SJCRH30 (cell line): ENCODE measurements around the gene ALDH1L2. TPM values are rescaled to one million over a fixed set of nuclear protein-coding genes. Genes with fewer than 3 reads are reported as not detected.

ENCODE experiments used
- DNase-seq, 2 experiments: peaks; one replicate each; pipeline ENCODE4 v3.0.0-alpha.2; 2015 to 2020
- H3K27ac ChIP-seq: fragments of 250-450 bp; sonication (Bioruptor Pico); 2 replicates; pipeline ENCODE4 v1.5.1; 2020; ENCODE audit warnings: mild to moderate bottlenecking, moderate library complexity
- H3K27me3 ChIP-seq: fragments of 250-450 bp; sonication (Bioruptor Pico); 2 replicates; pipeline ENCODE4 v1.5.1; 2020; ENCODE audit warnings: mild to moderate bottlenecking, moderate library complexity
- H3K36me3 ChIP-seq: fragments of 250-450 bp; sonication (Bioruptor Pico); 2 replicates; pipeline ENCODE4 v1.5.1; 2020; ENCODE audit warnings: mild to moderate bottlenecking, moderate library complexity
- H3K4me1 ChIP-seq: fragments of 250-450 bp; sonication (Bioruptor Pico); 2 replicates; pipeline ENCODE4 v1.5.1; 2020; ENCODE audit warnings: mild to moderate bottlenecking, moderate library complexity
- H3K4me3 ChIP-seq: fragments of 250-450 bp; sonication (Bioruptor Pico); 2 replicates; pipeline ENCODE4 v1.5.1; 2020; ENCODE audit warnings: mild to moderate bottlenecking, moderate library complexity
- H3K9me3 ChIP-seq: fragments of 250-450 bp; sonication (Bioruptor Pico); replicated peaks from 2 replicates; pipeline ENCODE4 v1.5.1; 2020; ENCODE audit warnings: mild to moderate bottlenecking, moderate library complexity
- total RNA-seq: library from RNA; depleted of rRNA; stranded (reverse); fragments of >200 nt; shearing (Covaris generic); gene quantifications from 2 replicates; pipeline ENCODE4 v1.2.3, GENCODE V29; 2014; rRNA removed

ALDH1L2 gene
- 0.45 and 0.48 TPM in 2 replicates for total RNA-seq

DNA sequence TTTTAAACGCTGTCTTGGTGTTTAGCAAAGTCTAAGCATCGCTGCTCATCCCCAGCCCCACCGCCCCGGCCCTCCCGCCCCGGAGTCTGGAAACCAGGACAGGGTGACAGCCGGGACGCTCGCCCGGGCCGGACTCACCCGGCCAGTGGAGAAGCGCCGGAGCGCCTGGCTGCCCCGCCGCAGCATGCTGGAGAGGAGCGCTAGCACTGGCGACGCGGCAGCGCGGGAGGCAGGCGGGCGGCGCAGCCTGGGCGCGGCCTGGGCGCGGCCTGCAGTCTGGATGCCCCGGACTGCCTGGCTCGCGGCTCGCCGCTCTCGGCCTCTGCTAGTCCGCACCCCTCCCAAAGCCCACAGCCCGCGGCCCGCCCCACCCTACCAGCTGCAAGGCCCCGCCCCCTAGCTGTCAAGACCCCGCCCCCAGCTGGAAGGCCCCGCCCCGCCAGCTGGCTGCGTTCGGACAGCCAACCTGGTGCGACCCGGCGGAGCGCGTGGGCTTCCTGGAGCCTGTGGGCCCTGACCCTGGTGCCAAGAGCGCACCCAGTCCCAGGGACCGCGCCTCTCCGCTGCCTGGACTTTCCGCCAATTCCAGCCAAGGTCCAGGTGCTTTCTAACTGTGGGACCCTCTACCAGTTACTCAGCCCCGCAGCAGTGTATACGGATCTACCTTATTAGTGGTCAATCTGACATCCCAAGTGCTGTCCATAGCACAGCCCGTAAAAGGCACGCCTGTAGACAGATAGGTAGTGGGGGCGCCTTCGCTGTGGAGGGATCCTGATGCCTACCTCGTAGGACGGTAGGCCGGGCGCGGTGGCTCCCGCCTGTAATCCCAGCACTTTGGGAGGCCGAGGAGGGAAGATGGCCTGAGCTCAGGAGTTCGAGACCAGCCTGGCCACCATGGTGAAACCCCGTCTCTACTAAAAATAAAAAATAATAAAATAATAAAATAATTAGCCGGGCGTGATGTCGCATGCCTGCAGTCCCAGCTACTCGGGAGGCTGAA is at the start of gene ALDH1L2:
ALDH1L2 (minus strand) TSS at position 208 of the 1,000 bp plus-strand sequence; CDS start at position 186, 22 bp downstream.
- no peaks in the 10 kb centered on the region for H3K9me3 ChIP-seq
- peak within 1 kb of the TSS; percentile 42 for H3K4me3 ChIP-seq
- peak; percentile 34 to 47 for DNase-seq
- H3K27me3 ChIP-seq, result no peaks in the 10 kb centered on the region
- no peaks in the 10 kb centered on the region for H3K4me1 ChIP-seq
- H3K36me3 ChIP-seq, result no peaks in the 10 kb centered on the region
- H3K27ac ChIP-seq, result no peak within 1 kb of the TSS

DNA sequence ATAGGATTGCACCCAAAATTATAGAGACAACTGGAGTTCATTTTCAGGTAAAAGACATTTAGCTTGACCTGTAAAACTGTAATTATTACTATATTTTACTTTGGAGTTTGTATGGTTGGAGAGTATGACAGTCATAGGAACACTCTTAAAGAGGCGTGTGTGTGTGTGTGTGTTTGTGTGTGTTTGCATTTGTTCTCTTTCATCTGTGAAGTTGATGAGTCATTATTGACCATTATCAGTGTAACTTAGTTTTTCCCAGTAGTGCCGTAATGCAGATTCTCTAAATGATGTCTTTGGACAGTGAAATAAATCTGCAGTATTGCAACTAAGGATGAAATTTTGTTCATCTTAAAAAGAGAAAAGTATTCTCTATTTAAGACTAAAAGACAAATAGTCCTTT is 36.3 kb upstream of the ALDH1L2 start:
- DNase-seq, result no peak
- peaks cover 61% of the 10 kb centered on the region for H3K36me3 ChIP-seq

DNA sequence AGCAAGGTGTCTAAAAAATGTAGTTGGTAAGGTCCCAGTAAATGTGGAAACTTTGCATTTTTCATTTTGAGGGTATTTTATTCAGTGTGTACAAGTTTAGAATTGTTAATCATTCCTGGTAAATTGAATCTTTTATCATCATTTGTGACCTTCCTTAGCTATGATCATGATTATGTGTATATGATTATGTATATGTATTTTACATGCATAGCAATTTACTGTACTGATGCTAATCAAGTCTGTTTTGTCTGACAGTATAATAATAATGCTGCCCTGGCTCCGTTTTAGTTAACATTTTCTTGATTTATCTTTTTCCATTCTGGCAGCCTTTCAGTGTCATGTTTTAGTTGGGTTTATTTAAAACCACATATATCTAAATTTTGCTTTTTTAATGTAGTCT is 32.7 kb upstream of the ALDH1L2 start:
- peaks cover 59% of the 10 kb centered on the region for H3K36me3 ChIP-seq
- H3K4me3 ChIP-seq, result no peak overlapping the region
- DNase-seq, result no peak
- H3K9me3 ChIP-seq, result no peaks in the 10 kb centered on the region
- H3K4me1 ChIP-seq, result no peaks in the 10 kb centered on the region
- H3K27ac ChIP-seq, result no peak overlapping the region
- H3K27me3 ChIP-seq, result no peaks in the 10 kb centered on the region

More for the DNA sequence above, 36.3 kb upstream of the ALDH1L2 start:
- no peak overlapping the region for H3K4me3 ChIP-seq
- H3K9me3 ChIP-seq, result no peaks in the 10 kb centered on the region
- no peak overlapping the region for H3K27ac ChIP-seq
- no peaks in the 10 kb centered on the region for H3K4me1 ChIP-seq
- H3K27me3 ChIP-seq, result no peaks in the 10 kb centered on the region

DNA sequence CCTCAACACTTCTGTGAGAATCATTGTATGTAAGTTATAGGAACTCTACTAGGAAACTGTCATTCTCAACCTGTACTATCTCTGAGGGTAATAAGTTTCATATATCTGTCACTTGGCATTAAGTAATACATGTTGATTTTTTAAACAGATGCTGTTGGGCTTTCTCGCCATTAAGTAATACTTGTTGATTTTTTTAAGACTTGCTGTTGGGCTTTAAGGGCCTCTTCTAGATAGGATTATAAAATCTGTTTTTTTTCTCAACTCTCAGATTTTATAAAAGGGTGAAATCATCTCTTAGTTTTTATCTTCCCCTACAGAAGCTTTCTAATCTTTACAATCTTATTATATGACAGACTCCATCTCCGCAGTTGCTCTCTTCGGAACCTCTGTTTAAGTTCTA is 28.8 kb upstream of the ALDH1L2 start:
- Histone ChIP-seq H3K9me3 (no peaks in the 10 kb centered on the region), H3K27me3 (no peaks in the 10 kb centered on the region), H3K4me1 (no peaks in the 10 kb centered on the region; the same call in 1 of the 2 replicates), H3K4me3 (no peak overlapping the region), H3K27ac (no peak overlapping the region), H3K36me3 (peaks cover 39% of the 10 kb centered on the region)
- DNase-seq, result no peak

DNA sequence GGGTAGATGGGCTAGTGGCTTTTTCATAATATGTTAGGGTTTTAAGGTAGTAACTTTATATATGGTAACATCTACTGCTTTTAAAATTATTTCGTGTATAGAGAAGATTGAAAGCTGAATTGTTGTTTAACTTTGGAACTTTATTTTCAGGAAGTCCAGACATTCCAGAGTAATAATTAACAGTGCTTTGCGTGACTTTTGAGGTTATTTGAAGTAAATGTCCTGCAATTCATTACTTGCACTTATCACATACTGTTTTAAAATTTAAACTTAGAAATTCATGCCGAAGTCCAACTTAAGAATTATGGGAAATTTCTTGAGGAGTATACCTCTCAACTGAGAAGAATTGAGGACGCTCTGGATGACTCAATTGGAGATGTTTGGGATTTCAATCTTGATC is 26.6 kb upstream of the ALDH1L2 start:
- no peak for DNase-seq
- Histone ChIP-seq H3K9me3 (no peaks in the 10 kb centered on the region), H3K4me1 (peaks cover 3% of the 10 kb centered on the region; the same call in 1 of the 2 replicates), H3K4me3 (no peak overlapping the region), H3K27ac (no peak overlapping the region), H3K36me3 (peaks cover 28% of the 10 kb centered on the region), H3K27me3 (no peaks in the 10 kb centered on the region)

DNA sequence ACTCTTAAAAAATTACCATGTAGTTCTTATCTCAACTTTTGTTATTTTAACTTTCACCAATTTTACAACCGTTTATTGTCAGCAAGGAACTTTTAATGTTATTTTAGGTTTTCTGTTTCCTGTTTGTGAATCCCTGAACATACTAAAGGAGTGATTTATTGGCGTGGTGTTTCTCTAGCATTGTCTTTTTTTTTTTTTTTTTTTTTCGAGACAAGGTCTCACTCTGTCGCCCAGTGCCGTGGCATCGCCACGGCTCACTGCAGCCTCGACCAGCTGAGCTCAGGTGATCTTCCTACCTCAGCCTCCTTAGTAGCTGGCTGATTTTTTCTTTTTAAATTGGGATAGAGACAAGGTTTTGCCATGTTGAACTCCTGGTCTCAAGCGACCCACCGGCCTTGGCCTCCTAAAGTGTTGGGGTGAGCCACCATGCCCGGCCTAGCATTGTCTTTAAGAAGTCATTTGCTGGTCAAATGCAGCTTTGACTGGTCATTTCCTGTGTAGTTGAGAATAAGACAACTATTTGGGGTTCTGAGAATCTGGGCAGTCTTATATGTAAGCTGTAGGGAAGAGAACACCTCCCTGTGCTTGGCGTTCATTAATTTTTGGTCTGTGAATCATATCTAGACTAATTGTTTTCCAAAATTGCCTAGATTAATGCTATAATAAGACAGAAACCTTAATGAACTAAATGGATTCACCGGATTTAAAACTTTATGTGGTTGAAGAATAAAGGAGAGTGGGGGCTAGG is 25.4 kb upstream of the ALDH1L2 start:
- H3K27ac ChIP-seq, result no peak overlapping the region
- peaks cover 17% of the 10 kb centered on the region for H3K36me3 ChIP-seq
- no peak for DNase-seq
- no peaks in the 10 kb centered on the region for H3K27me3 ChIP-seq
- peaks cover 3% of the 10 kb centered on the region; the same call in 1 of the 2 replicates for H3K4me1 ChIP-seq
- no peaks in the 10 kb centered on the region for H3K9me3 ChIP-seq
- no peak overlapping the region; the same call in 1 of the 2 replicates for H3K4me3 ChIP-seq

DNA sequence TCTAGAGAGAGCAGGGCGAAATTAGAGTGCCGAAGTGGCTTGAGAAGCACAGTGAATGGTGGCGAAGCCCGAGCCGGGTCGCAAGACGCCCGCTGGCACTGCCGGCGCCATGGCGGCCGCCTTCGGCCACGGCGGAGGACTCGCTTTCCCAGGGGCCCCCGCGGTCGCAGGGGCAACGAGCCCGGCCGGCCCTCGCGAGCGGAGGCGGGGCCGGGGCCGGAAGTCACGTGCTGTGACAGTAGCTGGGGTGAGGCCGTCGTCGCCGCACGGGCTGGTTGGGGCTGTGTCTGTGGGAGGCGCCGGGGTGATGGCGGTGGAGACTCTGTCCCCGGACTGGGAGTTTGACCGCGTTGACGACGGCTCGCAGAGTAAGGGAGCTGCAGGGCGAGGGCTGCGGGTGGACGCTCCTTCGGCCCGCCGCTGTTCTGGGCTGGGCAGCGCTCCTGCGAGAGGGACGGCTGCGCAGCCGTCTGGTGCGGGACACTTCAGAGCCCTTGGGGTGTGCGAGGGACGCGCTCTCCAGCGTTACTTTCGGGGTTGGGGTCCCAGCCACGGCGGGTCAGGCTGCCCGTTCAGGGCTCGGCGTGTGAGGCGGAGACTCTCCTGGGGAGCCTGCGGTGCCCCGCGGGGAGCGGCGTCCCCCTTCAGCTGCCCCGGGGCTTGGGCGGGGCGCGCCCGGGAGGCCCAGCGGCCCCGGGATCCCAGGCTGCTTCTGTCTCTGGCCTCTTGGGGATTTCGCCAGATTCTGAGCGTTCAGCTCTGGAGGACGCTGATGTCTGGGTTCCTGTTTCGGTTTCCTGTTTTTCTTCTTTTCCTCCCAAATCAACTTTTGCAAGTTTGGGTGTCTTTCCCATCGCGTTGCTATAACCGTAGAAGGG is 23.5 kb upstream of the ALDH1L2 start, which contains the start of gene WASHC4:
WASHC4 (plus strand) TSS at position 238 of the 878 bp plus-strand sequence; CDS start at position 308, 70 bp downstream.
- DNase-seq, result peak; percentile 92
- peak within 1 kb of the TSS; percentile 90 for H3K4me3 ChIP-seq
- no peaks in the 10 kb centered on the region for H3K27me3 ChIP-seq
- peaks cover 13% of the 10 kb centered on the region for H3K36me3 ChIP-seq
- peak within 1 kb of the TSS; percentile 73 for H3K27ac ChIP-seq
- no peaks in the 10 kb centered on the region for H3K9me3 ChIP-seq
- H3K4me1 ChIP-seq, result peaks cover 3% of the 10 kb centered on the region; the same call in 1 of the 2 replicates

DNA sequence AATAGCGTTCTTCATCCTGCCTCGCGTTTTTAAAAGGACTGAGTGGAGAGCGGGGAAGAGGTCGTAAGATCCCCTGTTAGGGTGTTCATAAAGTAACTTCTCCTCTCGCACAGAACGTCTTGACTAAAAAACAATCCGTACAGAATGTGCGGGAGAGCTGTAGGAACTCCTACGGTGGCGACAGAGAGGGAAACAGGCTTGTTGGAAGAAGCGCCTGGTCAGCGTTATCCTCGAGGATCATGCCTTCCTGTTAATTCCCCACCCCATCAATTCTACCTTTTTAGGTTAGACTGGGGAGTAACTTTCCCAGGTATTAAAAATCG is 22.9 kb upstream of the ALDH1L2 start:
- DNase-seq, result no peak
- Histone ChIP-seq H3K27me3 (no peaks in the 10 kb centered on the region), H3K4me3 (peak overlapping the region; percentile 90), H3K27ac (peak overlapping the region; percentile 73), H3K9me3 (no peaks in the 10 kb centered on the region), H3K4me1 (peaks cover 7% of the 10 kb centered on the region; the same call in 1 of the 2 replicates), H3K36me3 (peaks cover 9% of the 10 kb centered on the region; the same call in 1 of the 2 replicates)

DNA sequence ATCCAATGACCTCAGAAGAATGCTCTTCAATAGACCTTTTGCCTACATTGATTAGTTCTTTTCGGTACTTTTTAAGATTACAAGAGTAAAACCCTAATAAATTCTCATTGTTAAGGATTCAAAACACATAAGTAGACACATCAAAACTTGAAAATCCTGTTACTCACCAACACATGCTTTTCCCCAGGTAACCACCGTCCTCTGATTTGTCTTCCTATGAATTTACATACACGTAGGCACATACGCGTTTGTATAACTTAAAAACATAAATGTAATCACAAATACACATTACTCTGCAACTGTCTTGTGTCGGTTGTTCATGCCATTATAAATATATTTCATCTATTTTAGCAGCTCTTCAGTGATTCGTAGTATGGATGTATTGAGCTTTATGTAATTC is 22.4 kb upstream of the ALDH1L2 start:
- DNase-seq, result no peak
- H3K36me3 ChIP-seq, result peaks cover 4% of the 10 kb centered on the region; the same call in 1 of the 2 replicates
- peak overlapping the region; percentile 90 for H3K4me3 ChIP-seq

DNA sequence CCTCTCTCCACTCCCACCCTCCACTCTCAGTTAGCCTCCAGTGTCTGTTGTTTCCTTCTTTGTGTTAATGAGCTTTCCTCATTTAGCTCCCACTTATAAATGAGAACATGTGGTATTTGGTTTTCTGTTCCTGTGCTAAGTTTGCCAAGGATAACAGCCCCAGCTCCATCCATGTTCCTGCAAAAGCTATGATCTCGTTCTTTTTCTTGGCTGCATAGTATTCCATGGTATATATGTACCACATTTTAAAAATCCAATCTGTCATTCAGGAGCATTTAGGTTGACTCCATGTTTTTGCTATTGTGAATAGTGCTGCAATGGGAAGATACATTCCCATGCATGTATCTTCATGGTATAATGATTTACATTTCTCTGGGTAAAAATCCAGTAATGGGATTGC is 20.5 kb upstream of the ALDH1L2 start:
- H3K4me3 ChIP-seq, result no peak overlapping the region
- H3K36me3 ChIP-seq, result no peaks in the 10 kb centered on the region
- DNase-seq, result no peak
- no peak overlapping the region for H3K27ac ChIP-seq
- H3K4me1 ChIP-seq, result peaks cover 15% of the 10 kb centered on the region
- no peaks in the 10 kb centered on the region for H3K9me3 ChIP-seq
- no peaks in the 10 kb centered on the region for H3K27me3 ChIP-seq

More for the DNA sequence above, 22.4 kb upstream of the ALDH1L2 start:
- no peak overlapping the region for H3K27ac ChIP-seq
- peaks cover 7% of the 10 kb centered on the region; the same call in 1 of the 2 replicates for H3K4me1 ChIP-seq
- H3K27me3 ChIP-seq, result no peaks in the 10 kb centered on the region
- no peaks in the 10 kb centered on the region for H3K9me3 ChIP-seq

DNA sequence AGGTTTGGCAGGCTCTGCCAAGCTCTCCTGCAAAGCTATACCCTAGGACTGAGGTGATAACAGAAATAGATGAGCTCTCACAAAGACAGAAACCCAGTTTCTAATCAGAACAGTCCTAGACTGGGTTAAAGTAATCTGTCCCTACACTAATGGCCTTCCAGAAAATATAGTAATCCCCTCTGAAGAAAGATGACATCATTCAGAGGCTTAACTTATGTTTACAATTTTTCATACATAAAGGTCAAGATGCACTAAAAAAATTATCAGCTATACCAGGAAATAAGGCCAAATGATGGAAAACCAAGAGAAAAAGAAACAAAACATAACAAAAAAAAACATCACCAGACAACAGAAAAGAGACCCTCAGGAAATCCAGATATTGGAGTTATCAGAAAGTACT is 18.4 kb upstream of the ALDH1L2 start:
- Histone ChIP-seq H3K36me3 (no peaks in the 10 kb centered on the region), H3K27me3 (no peaks in the 10 kb centered on the region), H3K27ac (no peak overlapping the region), H3K4me1 (peaks cover 15% of the 10 kb centered on the region), H3K9me3 (no peaks in the 10 kb centered on the region), H3K4me3 (no peak overlapping the region)
- DNase-seq, result no peak

DNA sequence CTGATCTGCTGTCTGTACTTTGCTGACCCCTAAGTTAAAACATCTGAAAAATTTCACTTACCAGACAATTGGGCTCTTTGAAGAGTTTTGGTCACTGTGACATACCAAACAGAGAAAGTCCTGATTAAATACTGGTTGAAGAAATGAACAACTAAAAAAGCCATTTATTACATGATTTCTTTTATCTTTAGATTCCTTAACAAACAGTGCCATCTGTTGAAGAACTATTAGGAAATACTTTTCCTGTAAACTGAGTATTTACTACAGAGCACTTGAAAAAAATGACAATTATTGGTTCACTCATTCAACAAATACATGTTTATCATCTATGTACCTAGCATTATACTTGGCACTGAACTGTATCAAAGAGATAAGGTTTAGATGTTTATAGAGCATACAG is 16.7 kb upstream of the ALDH1L2 start:
- Histone ChIP-seq H3K4me3 (no peak overlapping the region), H3K27me3 (no peaks in the 10 kb centered on the region), H3K36me3 (no peaks in the 10 kb centered on the region), H3K27ac (no peak overlapping the region), H3K4me1 (peaks cover 12% of the 10 kb centered on the region), H3K9me3 (no peaks in the 10 kb centered on the region)
- DNase-seq, result peak in 1 of 2 experiments; percentile 6

DNA sequence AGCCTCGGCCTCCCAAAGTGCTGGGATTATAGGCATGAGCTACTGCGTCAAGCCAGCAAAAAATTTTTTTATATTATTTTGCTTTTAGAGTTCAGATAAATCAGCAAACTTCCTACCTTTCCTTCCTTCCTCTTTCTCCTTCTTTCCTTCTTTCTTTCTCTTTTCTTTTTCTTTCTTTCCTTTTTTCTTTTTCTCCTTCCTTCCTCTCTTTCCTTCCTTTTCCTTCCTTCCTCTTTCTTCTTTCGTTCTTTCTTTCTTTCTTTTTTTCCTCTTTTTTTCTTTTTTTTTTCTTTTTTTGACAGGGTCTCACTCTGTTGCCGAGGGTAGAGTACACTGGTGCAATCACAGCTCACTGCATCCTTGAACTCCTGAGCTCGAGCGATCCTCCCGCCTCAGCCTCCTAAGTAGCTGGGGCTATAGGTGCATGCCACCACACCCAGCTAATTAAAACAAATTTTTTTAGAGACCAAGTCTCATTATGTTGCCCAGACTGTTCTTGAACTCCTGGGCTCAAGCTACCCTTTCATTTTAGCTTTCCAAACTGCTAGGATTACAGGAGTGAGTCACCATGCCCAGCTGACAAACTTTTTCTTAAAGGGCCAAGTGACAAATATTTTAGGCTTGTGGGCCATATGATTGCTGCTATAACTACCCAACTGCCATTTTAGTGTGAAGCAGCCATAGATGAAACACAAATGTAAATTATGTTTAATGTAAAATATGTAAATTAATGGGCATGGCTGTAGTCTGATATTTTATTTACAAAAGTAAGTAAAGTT is 16.1 kb upstream of the ALDH1L2 start:
- H3K4me3 ChIP-seq, result no peak overlapping the region
- no peaks in the 10 kb centered on the region for H3K27me3 ChIP-seq
- no peaks in the 10 kb centered on the region for H3K36me3 ChIP-seq
- H3K9me3 ChIP-seq, result no peaks in the 10 kb centered on the region
- no peak overlapping the region for H3K27ac ChIP-seq
- DNase-seq, result peak; percentile 7 to 58
- H3K4me1 ChIP-seq, result peaks cover 12% of the 10 kb centered on the region
